ENCODE data around the gene BEST2.

Gene BEST2

DNA sequence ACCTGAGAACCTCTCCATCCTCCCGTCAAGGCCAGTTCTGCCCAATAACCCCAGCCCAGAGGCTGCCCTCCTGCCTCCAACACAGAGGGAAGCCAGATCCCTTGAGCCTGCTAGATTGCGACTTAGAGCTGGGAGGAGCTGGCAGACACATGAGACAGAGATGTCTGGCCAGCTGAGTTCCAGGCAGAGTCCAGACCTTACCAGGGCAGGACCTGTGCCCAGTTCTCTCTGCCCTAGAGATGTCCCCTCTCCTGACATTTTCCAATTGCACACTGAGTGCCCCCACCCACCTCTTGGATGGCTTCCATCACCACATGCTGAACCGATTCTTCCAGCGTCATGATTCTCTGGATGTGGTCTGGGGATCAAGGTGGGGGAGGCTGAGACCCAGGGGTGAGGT is 20.7 kb downstream of the BEST2 start:
- DNase-seq, result no peak

DNA sequence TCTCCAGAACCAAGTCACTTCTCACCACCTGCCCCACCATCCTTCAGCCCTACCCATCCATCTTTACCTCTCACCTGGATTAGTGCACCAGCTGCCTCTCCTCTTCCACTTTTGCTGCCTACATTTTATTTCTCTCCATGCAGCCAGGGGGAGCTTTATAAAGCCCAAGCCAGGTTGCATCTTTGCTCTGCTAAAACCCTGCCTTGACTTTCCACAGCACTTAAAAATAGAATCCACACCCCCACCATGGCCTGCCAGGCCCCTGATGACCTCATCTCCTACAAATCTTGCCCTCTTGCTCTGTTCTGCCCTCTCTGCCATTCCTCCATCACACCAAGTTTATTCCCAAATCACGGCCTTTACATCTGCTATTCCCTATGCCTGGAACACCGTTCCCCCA is 22.0 kb downstream of the BEST2 start:
- DNase-seq, result no peak

DNA sequence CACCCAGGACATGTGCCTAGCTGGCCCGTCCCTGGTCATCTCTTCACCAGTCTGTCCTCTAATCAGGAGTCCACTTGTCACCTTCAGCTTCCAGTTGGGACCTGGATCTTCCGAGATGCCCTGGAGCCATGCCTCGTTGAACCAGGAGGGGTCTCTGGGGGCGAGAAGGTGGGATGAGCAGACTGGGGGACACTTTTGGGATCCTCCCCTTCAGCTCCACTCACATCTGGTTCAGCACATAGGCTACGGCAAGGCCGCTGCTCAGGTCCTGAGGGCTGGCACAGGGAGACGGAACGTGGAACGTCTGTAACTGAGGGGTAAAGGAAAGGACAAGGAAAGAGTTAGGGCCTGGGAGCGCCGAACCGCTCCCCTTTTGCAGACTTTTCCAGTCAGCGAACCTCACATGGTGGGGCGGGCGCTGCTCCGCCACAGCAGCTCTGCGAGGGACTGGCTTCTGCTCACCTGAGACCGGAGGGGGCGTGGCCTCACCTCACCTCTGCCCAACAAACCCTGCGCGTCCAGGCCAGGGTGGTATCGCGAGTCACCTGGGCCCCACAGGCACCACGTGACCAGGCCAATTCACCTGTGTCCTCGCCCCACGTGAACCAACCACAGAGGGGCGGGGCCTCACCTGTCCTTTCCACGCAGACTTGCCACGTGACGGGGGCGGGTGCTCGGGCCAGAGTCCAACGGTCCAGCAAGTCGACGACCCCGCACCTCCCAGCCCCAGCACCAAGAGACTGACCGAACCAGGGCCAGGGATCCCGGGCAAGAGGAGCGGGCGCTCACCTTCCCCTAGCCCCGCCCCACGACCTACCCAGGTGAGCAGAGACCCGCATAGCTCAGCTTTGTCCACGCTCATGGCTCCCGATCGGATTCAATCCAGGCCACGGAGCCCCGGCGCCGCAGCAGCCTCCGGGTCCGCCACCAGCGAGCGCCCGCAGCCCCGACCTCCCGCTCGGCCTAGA is 23.3 kb downstream of the BEST2 start, which contains the start of gene HOOK2:
TSS of gene HOOK2 (minus strand) at position 965 of the 968 bp plus-strand sequence. CDS start at position 862, 103 bp downstream.
- DNase-seq, result no peak

DNA sequence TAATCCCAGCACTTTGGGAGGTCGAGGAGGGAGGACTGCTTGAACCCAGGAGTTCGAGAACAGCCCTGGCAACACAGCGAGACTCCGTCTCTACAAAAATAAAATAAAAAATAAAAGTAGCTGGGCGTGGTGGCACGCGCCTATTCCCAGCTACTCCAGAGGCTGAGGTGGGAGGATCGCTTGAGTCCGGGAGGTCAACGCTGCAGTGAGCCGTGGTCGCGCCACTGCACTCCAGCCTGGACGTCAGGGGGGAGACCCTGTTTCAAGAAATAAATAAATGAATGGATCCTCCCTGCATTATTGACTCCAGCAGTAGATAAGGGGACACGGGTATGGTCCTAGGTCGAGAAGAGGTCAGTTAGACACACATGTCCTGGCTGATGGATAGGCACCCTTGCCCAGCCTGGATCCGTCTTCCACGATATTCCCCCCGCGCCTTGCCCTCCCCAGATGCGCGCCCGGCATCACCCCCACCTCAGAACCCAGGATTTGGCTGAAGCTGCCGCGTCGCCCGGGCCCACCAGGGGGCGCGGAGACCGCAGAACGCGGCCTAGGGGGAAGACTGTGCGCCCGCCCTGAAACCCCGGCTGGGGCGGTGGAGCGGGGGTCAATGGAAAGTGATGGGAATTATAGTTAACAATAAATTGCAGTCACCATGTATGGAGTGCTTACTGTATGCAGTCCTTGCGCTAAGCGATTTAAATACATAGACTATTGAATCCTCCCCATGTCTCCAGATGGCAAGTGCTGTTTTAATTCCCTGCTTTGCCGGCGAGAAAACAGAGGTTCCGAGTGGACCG is 25.8 kb downstream of the BEST2 start:
- peak; percentile 65 for DNase-seq

DNA sequence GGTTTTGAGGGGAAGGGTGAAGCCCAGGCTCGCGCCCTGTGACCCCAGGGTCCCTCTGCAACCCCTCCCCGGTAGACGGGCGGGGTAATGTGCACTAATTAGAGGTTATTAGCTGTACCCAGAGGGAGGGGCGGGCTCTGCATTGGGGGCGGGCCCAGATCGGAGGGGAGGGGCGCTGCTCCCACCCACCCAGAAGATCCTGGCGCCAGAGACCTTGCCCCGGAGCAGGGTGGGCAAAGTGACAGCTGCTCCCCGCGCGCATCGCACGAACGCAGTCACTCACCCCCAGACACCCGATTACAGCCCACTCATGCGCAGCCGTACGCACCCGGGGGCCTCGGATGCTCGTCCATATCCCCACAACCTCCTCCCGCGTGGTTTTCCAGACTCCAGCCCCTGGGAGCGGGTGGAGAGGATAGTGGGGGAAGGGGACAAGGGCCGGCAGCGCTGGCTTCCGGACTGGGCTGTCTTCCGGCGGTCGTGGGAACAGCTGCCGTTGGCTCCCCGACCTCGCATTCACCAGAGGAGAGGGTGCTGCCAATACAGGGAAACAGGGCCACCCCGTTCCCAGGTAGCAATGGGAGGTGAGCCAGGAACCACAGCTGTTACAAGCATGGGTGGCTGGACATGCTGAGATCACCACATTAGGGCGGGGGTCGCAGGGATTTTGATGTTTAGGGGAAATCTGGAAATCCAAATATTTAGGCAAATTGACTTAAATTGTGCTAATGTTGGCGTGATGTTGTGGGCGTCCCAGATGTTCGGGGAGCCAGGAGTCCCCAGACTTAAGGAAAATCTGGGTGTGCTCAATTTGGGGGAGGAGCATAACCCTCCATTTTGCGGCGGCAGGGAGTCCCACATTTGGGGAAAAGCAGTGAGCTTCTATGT is 26.7 kb downstream of the BEST2 start:
- DNase-seq, result peak; percentile 73

DNA sequence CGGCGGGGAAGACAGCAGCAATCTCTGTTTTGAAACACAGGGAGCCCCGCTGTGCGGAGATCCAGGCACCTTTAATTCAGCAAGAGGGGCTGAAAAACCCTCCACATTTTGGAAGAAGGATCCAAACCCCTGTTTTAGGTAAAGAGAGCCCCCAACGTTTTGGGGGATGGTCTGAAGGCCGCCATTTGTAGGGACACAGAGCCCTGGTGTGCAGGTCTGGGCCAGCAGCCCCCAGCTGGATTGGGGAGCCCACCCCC is 27.2 kb downstream of the BEST2 start:
- no peak for DNase-seq

DNA sequence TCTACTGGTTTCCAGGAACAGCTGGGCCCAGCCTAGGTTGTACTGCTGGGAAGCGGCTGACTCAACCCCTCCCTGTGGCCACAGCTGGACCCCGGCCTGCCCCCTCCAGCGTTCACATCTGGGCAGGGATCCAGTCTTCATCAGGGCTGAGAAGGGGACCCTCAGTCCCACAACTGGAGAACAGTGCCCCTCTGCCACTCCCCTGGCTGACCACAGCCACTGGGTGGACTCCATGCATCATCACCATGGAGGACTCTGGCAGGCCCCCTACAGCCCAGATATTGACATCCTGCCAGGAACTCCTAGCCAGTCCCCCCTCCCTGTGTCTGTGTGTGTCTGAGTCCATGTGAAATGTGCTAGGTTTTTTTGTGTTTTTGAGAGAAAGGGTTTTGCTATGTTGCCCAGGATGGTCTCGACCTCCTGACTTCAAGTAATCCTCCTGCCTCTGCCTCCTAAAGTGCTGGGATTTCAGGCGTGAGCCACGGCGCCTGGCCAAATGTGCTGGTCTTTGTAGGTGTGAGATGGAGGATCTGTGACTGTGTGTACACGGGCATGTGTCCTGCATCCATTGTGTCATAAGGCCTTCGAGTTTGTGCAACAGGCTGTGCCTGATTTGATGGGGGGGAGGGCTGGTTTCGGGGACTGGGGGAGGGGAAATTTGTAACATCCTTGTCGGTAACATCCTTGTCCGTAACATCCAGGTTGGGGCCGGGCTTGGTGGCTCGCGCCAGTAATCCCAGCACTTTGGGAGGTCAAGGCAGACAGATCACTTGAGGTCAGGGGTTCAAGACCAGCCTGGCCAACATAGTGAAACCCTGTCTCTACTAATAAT is 27.8 kb downstream of the BEST2 start:
- DNase-seq, result peak; percentile 69

DNA sequence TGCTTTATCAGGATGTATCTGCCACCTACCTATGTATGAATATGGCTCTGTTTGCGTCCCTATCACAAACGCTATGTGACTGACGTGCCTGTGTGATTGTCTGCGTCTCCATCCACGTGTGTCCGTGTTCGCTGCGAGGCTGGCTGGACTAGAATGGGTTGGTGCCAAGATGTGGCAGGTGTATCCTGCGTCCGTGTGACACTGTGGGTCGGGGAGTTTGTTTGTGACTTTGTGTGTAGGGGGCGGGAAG is 30.5 kb downstream of the BEST2 start:
- DNase-seq, result no peak

DNA sequence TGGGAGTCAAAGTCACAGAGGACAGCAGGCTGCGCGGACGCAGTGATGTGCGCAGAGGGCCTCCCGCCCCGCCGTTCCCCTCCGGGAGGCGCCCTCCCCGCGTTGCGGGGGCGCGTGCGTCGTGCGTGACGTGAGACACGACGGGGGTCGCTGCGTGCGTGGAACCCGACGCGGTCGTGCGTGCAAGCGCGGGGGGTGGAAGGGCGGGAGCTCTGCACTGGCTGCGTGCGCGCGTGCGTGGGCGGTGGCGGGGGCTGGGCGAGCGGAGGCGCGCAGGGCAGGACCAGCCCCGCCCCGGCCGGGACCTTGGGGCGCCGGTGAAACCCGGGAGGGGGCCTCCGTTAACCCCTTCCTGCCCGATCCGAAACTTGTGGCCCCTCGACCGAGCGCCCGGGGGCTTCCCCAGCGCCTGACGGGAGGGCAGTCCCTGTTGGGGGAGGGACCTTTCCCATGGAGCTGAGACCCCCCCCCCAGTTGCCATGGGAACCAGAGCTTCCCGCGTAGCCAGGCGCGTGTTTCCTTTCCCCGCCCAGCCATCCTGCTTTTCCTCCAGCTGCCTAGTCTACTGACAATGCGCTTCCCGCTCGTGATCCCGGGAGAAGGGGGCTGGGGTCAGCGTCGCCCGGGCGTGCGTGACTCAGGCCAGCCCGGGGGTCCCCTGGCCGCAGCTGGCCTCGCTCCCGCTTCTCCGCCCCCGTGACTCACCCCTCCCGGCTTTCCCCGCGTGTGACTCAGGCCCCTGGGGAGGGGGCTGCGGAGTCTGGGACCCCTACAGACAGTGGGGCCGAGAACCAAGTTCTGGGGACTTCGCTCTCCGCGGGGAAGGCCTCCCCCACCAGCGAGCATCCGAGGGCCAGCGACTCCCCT is 31.1 kb downstream of the BEST2 start:
- DNase-seq, result peak; percentile 85

DNA sequence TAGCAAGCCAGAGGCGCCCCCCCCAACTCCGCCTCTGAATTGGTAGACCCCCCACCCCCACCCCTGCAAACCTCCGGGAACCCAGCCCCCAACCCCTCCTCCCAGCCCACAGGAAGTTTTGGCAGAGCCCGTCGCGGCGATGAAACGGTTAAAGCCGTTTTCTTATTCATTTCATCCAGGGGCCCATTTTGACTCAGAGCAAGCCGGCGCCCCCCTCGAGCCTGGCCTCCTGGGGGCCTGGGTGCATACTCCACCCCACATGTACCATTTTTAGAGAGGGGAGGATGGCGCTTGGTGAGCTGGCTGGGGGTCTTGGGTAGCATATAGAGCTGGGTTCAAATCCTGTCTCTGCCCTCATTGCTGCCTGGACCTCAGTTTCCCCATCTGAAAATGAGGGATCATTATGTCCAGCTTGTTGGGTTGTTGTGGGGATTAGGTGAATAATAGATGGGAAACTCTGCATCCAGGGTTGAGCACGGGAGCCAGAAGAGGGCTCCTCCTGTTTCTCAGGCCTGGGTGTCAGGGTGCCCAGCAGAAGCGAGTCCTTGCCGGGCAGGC is 31.8 kb downstream of the BEST2 start:
- DNase-seq, result no peak

DNA sequence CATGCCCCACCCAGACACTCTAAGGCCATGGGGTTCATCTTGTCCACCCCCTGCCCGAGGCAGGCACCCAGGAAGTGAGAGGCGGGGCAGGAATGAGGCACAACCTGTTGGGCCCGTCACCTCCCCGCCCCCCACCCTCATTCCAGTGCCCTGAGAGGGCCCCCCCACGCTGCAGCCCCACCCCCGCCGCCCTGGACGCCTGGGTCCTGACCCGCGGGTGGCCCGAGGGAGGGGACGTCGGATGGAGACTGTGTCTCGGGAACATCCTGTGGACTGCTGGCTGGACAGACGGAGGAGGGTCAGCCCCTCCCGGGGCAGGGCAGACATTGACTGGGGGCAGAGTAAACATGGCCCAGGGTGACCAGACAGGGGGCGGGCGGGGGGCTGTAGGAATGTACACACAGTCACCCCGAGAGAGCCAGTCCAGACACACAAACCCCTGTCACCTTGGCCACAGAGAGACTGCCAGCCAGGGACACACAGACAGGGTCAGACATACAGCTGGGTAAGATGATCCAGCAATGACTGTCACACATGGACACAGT is 32.3 kb downstream of the BEST2 start:
- DNase-seq, result no peak

DNA sequence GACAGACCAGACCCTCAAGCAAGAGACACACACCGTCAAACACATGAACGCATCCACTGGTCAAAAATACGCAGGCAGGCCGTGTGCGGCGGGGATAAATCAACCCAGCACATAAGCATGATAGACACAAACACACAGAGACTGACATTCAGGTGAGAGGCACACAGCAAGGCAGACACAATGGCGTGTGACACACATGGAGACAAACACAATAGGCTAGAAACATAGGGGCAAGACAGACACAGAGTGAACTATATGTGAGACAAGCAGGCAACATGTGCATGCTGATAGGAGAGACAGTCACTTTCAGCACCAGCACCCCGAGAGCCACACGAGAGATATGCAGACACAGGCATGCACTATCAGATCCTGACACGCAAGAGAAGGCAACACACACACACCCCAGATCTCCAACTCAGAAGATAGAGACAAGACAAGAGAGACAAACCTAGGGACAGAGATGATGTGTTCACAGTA is 32.8 kb downstream of the BEST2 start:
- no peak for DNase-seq

DNA sequence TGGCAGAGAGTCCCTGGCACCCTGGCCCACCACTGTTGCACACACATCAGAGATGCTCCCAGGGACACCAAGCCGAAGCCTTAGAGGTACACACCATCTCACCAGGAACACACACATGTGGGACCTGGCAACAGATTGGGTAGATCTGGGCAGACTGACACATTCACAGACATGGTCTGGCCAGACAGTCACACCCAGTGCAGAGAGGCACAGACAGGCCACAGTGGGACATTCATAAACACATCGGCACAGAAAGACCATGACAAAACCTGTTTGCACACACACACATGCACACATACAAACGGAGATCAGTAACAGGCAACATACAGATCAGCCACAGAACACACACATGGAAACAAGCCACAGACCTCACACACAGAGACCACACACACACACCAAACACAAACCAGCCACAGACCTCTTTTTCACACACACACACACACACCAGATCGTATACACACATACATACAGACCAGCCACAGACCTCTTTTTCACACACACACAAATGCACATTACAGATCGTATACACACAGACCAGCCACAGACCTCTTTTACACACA is 33.4 kb downstream of the BEST2 start:
- no peak for DNase-seq

DNA sequence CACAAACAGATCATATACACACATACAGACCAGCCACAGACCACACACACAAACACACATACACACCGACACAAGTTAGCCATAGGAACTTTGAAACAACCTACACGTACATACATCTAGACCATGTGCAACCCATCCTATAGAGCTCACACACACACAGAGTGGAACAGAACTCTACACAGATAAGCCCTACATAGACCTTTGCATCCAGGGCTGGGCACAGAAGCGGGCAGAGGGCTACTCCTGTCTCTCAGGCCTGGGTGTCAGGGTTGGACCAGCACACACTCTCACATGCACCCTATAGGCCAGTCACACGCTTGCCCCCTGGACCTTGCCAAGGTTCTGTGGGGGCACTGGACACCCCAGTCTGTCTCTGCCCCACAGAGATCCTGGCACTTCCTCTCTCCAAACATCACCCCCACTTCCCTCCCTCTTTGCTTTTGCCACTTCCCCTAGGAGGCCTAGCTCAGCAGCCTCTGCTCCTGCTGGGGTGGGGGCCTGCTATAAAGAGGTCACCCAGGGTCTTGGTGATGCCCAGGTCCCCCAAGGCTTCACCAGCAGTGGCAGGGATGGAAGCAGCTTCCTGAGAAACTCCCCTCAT is 33.9 kb downstream of the BEST2 start:
- no peak for DNase-seq

DNA sequence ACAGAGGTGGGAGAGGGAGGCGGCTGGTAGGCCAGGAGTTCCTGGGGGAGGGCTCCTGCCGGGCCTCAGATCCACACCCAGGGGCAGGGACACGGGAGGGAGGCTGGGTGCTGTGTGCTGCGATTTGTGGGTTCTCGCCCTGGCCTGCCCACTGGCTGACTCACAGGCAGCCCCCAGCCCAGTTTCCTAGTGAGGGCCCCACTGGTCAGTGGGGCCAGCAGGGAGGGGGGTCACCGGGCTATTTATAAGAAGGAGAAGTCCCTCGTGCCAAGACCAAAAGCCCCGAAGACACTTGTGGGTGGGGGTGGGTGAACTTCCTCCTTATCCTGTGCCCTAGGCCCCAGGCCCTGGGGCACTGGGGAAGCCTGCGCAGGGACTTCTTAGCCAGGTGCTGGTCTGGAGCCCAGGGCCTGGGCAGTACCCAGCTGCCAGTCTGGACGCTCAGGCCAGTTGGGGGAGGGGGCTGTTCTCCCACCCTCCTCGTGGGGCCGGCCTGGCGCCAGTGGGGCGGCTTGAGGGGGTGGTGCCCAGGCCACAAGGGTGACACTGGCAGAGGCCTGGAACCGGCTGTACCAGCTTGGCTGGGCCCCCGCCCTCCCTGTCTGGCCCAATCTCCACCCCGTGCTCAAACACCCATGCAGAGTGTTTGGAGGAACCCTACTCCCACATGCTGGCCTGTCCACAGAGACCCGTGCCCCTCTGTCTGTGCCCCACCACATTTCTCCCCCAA is 34.7 kb downstream of the BEST2 start:
- DNase-seq, result no peak

DNA sequence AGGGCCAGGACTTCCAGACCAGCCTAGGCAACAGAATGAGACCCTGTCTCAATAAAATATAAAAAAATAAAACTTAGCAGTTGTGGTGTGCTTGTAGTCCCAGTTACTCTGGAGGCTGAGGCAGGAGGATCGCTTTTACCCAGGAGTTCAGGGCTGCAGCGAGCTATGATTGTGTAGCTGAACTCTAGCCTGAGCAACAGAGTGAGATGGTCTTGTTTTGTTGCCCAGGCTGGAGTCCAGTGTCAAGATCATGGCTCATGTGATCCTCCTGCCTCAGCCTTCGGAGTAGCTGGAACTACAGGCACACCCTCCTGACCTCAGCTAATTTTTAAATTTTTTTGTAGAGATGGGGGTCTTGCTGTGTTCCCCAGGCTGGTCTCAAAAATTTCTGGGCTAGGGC is 35.4 kb downstream of the BEST2 start:
- DNase-seq, result no peak

DNA sequence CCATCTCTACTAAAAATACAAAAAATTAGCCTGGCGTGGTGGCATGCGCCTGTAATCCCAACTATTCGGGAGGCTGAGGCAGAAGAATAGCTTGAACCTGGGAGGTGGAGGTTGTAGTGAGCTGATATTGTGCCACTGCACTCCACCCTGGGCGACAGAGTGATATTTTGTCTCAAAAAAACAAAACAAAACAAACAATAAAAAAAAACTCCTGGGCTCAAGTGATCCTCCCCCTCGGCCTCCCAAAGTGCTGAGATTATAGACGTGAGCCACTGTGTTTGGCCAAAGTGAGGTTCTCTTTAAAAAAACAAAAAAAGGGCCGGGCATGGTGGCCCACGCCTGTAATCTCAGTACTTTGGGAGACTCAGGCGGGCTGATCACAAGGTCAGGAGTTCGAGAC is 35.9 kb downstream of the BEST2 start:
- no peak for DNase-seq

DNA sequence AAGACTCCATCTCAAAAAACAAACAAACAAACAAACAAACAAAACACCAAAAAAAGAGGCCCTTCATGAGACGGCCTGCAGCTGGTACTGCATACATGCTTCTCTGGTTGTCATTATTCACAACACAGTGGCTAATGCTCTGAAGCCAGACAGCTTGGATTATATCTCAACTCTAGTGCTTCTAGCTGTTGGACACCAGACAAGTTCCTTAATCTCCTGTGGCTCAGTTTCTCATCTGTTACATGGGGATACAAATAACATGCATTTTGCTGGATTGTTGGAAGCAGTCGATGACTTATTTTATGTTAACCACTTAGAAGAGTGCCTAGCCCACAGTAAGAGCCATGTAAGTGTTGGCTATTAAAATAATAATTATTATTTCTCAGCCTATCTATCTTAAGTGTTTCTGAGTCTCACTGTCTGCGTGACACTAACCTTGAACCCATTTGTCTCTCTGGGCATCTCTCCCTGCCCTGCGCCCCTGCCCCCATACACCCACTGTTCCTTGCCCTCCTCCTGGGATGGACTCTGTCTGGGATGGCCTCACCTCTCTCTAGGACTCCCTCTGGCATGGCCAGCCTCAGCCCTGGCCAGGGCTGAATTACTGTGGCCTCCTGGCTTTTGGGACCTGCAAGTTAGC is 36.6 kb downstream of the BEST2 start:
- DNase-seq, result no peak

DNA sequence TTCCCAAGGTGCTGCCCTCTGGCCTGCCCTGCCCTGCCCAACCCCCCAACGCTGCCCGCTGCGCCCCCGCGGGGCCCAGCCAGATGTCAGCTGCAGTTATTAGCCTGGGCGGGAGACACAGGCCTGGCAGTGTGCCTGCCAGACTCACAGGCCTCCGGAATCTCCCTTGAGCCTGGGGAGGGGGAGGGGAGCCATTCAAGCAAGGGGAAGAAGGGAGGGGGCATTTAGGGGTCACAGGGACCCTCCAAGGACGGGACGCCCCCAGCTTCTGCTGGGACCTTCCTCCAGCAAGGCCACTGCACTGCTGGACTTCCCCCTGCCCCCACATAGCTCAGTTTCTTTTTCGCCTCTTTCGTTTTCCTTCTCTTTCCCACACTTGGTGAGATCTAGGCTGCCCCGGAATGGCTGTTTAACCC is 37.1 kb downstream of the BEST2 start:
- DNase-seq, result peak; percentile 60
